ENCODE measurements around the gene CMYA5.

CMYA5 gene

DNA sequence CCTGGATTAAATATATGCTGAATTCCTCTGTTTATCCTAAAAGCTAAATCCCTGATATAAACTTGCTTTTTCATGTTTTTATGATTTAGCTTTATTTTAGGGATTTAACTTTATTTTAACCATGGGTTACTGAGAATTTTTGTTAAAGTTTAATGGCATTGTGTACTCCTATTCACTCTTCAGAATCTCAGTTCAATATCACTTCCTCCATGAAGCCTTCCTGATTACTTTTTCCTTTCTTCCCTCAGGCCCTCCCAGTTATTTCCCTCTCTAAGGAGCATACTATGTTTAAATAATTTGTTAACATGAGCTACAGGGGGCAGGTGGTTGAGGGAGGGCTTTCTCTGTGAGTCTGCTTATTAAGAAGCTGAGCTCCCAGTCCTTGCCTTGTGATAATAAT is 151.5 kb downstream of the CMYA5 start:
- DNase-seq: no peak

DNA sequence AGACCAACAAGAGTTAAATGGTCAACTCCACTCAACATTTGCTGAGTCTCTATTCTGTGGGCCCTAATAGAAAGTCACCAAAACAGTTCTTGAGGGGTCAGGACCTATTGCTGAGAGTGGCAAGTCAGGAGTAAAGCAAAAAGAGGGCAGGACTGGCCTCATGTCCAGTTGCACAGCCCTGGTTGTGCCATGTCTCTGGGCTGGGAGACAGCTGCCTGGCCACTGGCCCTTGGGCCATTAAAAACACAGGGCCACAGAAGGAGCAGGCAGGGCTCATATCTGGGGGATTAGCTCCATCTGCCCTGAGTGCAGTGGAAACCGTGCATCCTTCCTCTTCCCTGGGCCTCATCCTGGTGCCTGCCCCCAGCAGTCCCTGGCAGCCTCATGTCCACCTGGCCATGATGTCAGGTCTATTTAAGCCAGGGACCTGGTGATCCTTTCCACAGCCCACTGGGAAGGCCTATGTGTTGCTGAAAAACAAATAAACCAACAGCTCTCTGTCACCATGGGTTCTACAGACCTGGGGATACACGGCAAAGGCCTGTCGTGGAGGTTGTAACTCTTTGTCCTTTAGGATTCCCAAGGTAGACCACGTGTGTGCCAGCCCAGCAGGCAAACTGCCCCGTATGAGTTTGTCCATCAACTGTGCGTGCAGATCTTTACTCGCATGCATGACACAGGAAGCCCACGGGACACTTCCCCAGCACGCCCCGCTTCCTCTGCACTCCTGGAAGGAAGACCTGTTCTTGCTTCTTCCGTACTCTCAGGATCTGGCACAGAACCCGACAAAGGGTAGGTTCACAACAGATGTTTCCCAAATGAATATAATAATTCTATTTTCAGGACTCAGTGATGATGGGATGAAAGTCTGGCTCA is 152.6 kb downstream of the CMYA5 start:
- DNase-seq: no peak

DNA sequence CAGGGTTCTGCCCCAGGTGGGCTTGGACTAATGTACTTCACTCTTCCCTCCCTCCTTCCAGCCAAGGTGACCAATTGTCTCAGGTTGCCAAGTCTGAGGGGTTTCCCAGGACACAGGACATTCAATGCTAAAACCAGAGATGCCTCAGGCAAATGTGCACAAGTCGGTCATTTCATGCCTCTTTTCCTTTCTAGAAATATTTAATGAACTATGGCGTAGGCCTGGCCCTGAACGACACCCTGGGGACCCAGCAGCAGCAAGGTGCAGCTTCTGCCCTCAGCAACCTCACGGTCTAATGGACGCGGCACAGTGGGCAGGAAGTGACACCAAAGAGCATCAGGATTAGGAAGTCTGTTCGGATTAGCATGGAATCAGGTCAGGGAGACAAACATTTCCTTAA is 153.4 kb downstream of the CMYA5 start:
- no peak for DNase-seq

DNA sequence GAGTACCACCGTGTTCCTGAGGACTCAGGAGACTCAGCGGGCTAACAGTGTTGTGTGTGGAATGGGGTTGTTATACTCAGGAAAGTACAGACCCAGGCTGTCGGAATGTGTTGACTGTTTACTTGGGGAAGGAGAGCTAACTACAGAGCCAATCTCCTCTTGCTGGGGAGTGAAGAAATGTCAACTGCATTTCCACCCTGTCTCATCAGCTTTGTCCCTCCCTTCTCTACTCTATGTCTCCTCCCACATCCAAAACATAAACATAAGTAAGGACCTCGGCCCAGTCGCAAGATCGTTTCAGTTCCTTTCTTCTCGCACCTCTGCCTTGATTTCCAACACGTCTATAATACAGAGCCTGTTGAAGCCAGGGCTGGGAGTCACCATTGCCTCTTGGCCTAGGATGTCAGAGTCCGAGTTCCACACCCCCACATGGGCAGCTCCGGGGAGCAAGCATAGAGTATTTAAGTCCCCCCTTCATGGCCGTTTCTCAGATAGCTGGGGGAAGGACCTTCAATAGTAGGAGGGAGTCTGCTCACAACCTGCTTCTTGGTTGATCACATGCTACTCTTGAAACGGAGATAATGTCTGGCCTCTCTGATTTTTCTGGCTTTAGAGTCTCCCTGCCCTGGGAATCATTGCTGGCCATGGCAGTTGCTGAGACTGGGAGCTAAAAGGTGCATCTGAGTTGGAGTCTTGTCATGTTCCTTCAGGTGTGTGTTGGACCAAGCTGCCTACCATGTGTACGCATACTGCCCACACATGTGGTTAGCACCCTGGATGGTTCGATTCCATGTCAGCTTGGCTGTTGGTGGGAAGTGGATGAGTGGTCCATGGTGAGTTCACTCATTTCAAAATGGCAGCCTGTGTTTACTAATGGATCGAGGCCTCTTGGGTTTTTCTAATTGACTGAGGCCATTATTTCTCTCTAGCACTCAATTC is 154.1 kb downstream of the CMYA5 start:
- no peak for DNase-seq

DNA sequence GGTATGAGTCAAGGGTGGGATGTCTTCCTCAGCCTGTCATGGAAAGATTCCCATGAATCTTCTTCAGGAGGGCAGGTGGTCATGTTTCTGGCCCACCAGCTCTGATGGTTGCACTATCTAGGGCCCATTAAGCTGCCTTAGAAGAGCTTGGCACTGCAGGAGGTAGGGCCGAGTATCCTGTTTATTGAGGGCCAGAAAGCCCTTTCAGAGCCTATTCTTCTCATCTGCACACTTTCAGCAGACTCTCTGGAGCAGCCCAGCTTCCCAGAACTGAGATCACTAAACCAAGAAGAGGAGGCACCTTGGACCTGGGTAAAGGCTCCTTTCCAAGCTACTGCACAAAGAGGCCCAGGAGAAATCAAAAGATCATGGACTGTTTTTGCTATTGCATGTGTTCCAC is 154.9 kb downstream of the CMYA5 start:
- no peak for DNase-seq

DNA sequence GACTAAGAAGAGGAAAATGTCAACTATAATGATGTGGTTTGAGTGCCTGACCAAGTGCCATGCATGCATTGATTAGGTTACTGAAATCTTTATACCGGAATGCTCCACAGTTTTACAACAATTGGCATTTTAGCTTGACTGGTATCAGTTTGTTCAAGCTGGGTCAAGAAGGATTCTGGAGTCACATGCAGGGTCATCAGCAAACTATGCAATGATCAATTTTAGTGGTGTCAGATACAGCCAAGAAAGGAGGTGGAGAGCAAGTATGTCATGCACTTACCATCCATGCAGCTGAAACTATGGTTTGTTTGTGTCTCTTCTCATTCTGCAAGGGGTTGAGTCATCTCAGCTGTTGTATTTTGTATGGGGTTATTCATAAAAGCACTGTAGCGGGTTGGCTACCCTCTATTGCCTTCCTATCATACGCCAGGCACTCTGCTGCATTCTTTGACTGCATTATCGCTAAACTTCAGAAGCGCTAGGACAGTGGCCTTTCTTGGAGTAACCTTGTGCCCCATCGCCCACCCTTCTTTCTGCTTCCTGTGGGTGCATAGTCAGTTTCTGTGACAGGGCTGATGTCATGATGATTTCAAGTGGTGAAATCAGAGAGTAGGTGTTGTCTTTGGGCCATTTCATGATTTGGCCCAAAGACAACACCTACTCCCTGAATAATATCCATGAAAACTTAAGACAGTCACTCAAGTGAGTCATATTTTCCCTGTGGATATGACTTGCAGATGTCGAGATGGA is 156.0 kb downstream of the CMYA5 start:
- DNase-seq: no peak

DNA sequence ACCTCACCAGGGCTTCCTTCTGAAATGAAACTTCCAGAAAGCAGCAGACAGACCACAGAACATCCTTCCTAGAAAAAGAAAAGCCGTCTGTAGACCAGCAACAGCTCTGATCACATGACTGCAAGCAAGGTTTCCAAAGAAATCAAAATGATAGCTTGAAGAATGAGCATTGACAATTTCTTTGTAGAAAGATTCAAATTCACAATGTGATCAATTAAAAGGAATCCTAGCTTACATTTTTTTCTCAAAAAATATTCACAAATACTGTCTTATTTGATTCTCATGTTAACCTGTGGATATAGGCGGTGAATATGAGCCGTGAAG is 156.5 kb downstream of the CMYA5 start:
- no peak for DNase-seq

DNA sequence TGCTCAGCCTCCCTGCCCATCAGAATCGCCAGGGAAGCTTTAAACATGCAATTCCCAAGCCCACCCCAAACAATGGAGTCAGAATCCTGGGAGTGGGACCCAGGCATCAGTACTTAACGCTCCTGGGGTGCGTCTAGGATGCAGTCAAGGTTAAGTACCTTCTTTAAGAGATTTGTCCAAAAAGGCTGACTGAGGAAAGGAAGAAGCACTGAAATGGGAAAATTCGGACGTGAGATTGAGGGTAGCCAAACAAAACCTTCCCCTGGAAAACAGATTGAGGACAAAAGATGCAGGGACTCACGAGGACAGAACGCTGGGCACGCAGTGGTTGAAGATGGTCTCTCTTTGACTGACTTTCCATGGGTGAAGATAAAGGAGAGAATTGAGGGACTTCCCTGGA is 157.9 kb downstream of the CMYA5 start:
- no peak for DNase-seq

DNA sequence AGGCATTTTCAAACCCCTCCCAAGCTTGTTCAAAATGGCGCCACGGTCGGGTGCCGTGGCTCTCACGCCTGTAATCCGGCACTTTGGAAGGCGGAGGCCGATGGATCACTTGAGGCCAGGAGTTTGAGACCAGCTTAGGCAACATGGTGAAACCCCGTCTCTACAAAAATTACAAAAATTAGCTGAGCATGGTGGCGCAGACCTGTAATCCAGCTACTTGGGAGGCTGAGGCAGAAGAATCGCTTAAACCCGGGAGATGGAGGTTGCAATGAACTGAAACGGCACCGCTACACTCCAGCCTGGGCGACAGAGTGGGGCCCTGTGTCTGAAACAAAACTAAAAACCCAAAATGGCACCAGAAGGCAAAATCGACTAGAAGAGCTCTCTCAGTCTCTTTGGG is 159.4 kb downstream of the CMYA5 start:
- DNase-seq: no peak
